Measurements from ENCODE around the gene ARHGEF7. TPM values are rescaled to one million over a fixed set of nuclear protein-coding genes. Genes with fewer than 3 reads are reported as not detected.

Gene ARHGEF7
- total RNA-seq, 4 donors from 2014 or later: 42.8 to 125 (median 61.1) TPM

DNA sequence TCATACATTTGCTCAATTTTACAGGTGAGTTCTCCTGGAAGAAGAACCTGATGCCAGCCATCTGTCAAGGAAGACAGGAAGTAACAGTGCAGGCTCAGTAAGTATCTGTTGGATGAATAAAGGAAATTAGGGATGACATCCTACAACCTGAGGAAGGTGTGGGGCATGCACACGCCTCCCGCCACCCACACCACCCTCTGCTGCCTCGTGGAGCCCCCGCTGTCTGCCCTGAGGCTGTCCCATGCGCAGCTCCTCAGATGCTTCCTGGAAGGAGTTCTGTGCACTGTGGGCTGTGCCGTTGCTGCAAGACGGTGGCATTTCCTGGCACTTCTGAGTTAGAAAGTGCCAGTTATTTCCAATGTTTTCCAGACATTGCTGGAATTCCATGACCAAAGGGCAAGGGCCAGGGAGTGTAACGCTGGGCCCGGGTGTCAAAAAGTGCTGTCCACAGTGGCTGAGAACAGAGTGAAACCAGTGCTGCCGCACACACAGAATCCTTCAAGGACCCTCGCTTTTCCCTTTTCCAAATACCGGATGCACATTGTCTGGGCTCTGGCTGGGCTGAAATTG lies 201.1 kb downstream of the ARHGEF7 start:
- no peak overlapping the region for H3K4me3 ChIP-seq (ENCODE audit: low read depth, poor library complexity, severe bottlenecking)
- 71 to 72% methylated on average over 12 of the region's 12 CpGs for WGBS, 2 donors
- DNase-seq (ENCODE audit: low spot score in 2 of 2): no peak
- intact Hi-C loops (cut with DNase I; ENCODE audit: low total_unique reads): no loop called here
- no peak for TF ChIP-seq POLR2A (IDR thresholded peaks at IDR 0.05)
- TF ChIP-seq, protein P1, sequence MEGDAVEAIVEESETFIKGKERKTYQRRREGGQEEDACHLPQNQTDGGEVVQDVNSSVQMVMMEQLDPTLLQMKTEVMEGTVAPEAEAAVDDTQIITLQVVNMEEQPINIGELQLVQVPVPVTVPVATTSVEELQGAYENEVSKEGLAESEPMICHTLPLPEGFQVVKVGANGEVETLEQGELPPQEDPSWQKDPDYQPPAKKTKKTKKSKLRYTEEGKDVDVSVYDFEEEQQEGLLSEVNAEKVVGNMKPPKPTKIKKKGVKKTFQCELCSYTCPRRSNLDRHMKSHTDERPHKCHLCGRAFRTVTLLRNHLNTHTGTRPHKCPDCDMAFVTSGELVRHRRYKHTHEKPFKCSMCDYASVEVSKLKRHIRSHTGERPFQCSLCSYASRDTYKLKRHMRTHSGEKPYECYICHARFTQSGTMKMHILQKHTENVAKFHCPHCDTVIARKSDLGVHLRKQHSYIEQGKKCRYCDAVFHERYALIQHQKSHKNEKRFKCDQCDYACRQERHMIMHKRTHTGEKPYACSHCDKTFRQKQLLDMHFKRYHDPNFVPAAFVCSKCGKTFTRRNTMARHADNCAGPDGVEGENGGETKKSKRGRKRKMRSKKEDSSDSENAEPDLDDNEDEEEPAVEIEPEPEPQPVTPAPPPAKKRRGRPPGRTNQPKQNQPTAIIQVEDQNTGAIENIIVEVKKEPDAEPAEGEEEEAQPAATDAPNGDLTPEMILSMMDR (IDR thresholded peaks at IDR 0.05): no peak

DNA sequence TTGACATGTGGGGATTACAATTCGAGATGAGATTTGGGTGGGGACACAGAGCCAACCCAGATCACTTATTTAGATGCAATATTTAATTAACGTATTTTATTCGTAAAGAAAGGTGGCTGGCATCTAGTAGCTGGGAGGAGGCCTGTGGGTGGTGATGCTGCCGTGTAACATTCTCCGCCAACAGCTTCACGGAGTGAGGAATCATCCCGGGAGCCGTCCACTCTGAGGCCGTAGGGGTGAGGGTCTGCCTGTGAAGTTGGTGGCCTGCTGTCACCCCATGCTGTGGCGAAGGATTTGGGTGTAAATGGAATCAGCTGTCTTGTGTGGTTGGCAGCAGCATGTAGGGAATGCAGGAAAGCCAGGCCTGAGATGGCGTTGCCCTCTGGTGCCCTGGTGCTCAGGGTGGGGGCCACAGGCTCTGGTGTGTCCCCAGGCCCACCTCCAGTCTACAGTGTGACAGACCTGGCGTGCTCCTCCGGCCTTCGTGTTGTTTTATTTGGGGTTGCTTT lies 202.0 kb downstream of the ARHGEF7 start:
- H3K4me3 ChIP-seq (ENCODE audit: low read depth, poor library complexity, severe bottlenecking): no peak overlapping the region
- DNase-seq (ENCODE audit: low spot score in 2 of 2): no peak
- no peak for TF ChIP-seq POLR2A (IDR thresholded peaks at IDR 0.05)
- TF ChIP-seq, protein P1 (IDR thresholded peaks at IDR 0.05): no peak
- 89 to 95% methylated on average over 14 of the region's 14 CpGs for WGBS, 2 donors
- intact Hi-C loops (cut with DNase I; ENCODE audit: low total_unique reads): no loop called here

DNA sequence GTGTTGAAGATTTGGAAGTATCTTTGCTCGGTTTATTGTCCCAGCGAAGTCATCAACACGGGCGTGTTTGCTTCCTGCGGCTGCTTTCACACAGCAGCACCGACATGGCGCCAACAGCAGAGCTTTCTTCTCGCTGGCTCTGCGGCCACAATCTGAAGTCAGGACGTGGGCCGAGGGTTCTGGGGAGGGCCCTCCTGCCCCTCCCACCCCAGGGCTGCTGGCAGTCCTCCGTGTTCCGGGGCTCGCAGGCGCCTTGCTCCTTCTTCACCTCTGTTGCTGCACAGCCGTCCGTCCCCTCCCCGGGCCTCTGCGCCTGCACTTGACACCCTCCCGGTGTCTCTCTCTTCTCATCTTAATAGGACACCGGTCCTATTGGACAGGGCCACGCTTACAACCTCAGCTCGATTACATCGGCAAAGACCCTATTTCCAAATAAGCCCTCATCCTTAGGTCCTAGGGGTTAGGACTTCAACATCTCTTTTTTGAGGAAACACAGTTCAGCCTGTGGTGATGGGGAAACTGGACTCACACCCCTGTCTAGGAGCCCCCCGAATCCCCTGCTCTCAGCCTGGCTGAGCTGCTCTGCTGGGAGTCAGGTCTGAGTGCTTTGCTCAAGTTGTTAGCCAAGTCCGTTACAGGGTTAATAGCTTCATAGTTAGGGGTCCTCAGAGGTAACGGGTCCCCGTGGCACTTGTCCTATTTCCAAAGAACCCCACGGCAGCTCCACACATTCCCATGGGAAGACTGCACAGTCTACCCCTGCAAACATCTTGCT lies 202.6 kb downstream of the ARHGEF7 start:
- no peak overlapping the region for H3K4me3 ChIP-seq (ENCODE audit: low read depth, poor library complexity, severe bottlenecking)
- intact Hi-C loops (cut with DNase I; ENCODE audit: low total_unique reads): no loop called here
- WGBS, 2 donors: 86 to 90% methylated on average over 29 of the region's 29 CpGs
- no peak for DNase-seq (ENCODE audit: low spot score in 2 of 2)
- TF ChIP-seq, protein P1 (IDR thresholded peaks at IDR 0.05): no peak
- no peak for TF ChIP-seq POLR2A (IDR thresholded peaks at IDR 0.05)

DNA sequence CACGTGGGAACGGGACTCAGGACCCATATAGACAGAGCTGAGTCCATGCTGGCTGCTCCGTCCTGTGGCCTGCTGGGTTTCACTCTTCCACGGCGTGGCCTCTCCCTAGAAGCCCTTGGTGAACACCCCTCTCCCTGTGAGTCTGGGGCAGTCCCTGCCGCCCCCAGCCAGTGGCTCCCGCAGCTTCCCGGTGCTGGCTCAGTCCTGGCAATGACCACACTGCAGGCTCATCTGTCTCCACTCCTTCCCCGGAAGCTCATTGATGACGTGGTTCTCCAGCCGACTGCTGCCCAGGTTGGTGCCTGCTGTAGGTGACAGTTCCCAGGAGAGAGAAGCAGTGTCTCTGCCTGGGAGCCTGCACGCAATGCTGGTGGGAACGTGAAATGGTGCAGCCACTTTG lies 203.3 kb downstream of the ARHGEF7 start:
- intact Hi-C loops (cut with DNase I; ENCODE audit: low total_unique reads): no loop called here
- no peak for TF ChIP-seq POLR2A (IDR thresholded peaks at IDR 0.05)
- TF ChIP-seq, protein P1 (IDR thresholded peaks at IDR 0.05): no peak
- WGBS, 2 donors: 73 to 81% methylated on average over 11 to 13 of the region's 13 CpGs
- no peak overlapping the region for H3K4me3 ChIP-seq (ENCODE audit: low read depth, poor library complexity, severe bottlenecking)
- no peak for DNase-seq (ENCODE audit: low spot score in 2 of 2)

DNA sequence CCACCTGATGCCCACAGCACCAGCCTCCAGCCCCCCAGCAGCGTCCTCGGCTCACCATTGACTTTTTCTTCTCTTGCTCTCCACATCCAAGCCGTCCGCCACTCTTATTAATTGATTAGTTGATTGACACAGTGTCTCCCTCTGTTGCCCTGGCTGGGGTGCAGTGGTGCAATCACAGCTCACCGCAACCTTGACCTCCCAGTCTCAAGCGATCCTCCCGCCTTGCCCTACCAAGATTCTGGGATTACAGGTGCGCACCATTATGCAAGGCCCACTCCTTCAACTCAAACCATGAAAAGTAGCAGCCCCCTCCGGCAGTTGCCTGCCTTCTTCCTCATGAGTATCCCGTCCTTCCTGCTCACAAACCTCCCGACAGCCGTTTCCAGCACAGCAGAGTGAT lies 204.4 kb downstream of the ARHGEF7 start:
- no peak overlapping the region for H3K4me3 ChIP-seq (ENCODE audit: low read depth, poor library complexity, severe bottlenecking)
- no peak for DNase-seq (ENCODE audit: low spot score in 2 of 2)
- intact Hi-C loops (cut with DNase I; ENCODE audit: low total_unique reads): no loop called here
- WGBS, 2 donors: 92 to 94% methylated on average over 12 of the region's 12 CpGs
- TF ChIP-seq, protein P1 (IDR thresholded peaks at IDR 0.05): no peak
- no peak for TF ChIP-seq POLR2A (IDR thresholded peaks at IDR 0.05)

Measured in lower leg skin (tissue), 4 donors.